Fibroblast of lung (primary cell): ENCODE measurements around the gene ITSN1. TPM values are rescaled to one million over a fixed set of nuclear protein-coding genes. Genes with fewer than 3 reads are reported as not detected.

ENCODE experiments used
- DNase-seq, 2 donors: peaks; one replicate each; pipeline versions ENCODE4 v3.0.0 to v3.0.0-alpha.2; 2010; ENCODE audit warnings: low read depth in 2 of 2
- H2AFZ ChIP-seq: 2 replicates; pipeline ENCODE4 v1.5.1; 2012; ENCODE audit warnings: low read length, control low read depth, inconsistent platforms
- H3K27ac ChIP-seq: 2 replicates; pipeline ENCODE4 v1.5.1; 2011; ENCODE audit warnings: low read length, control low read depth; ENCODE audit not compliant: insufficient read depth
- H3K27me3 ChIP-seq: 2 replicates; pipeline ENCODE4 v1.5.1; 2011; ENCODE audit warnings: mild to moderate bottlenecking, low read length; ENCODE audit not compliant: control insufficient read depth, insufficient read depth
- H3K36me3 ChIP-seq: 2 replicates; pipeline ENCODE4 v1.5.1; 2011; ENCODE audit warnings: low read length; ENCODE audit not compliant: control insufficient read depth, insufficient read depth
- H3K4me1 ChIP-seq: 2 replicates; pipeline ENCODE4 v1.5.1; 2011; ENCODE audit warnings: low read length; ENCODE audit not compliant: control insufficient read depth, insufficient read depth; ENCODE audit errors: extremely low read depth
- H3K4me2 ChIP-seq: 2 replicates; pipeline ENCODE4 v1.5.1; 2011; ENCODE audit warnings: low read length, control low read depth; ENCODE audit not compliant: insufficient read depth; ENCODE audit errors: extremely low read depth
- H3K4me3 ChIP-seq, 4 experiments: fragments of 200-600 bp in 1 of 4; sonication (generic) in 1 of 4; replicated peaks in 1 of 4; 2 replicates each; pipeline ENCODE4 v1.5.1; 2011 to 2016; ENCODE audit warnings: low read length in 4 of 4, low read depth in 3 of 4, mild to moderate bottlenecking in 3 of 4, control low read depth in 2 of 4, inconsistent platforms in 1 of 4, mixed read lengths in 1 of 4; ENCODE audit not compliant: insufficient read depth in 1 of 4; ENCODE audit errors: control extremely low read depth in 1 of 4
- H3K79me2 ChIP-seq: 2 replicates; pipeline ENCODE4 v1.5.1; 2012; ENCODE audit warnings: mild to moderate bottlenecking, low read length, inconsistent platforms; ENCODE audit not compliant: control insufficient read depth, insufficient read depth
- H3K9ac ChIP-seq: 2 replicates; pipeline ENCODE4 v1.5.1; 2011; ENCODE audit warnings: mild to moderate bottlenecking, low read length, control low read depth; ENCODE audit not compliant: insufficient read depth
- H3K9me3 ChIP-seq: 2 replicates; pipeline ENCODE4 v1.5.1; 2012; ENCODE audit warnings: low read depth, low read length; ENCODE audit not compliant: control insufficient read depth, insufficient read depth
- H4K20me1 ChIP-seq: 2 replicates; pipeline ENCODE4 v1.5.1; 2011; ENCODE audit warnings: low read length; ENCODE audit not compliant: control insufficient read depth, insufficient read depth; ENCODE audit errors: extremely low read depth
- CTCF ChIP-seq, 2 donors: IDR thresholded peaks in 1 of 2; conservative IDR thresholded peaks in 1 of 2; 1 replicate in 1 of 2; 2 replicates in 1 of 2; pipeline ENCODE4 v1.5.1; 2011 to 2012; ENCODE audit warnings: low read length in 2 of 2, control low read depth in 1 of 2, inconsistent platforms in 1 of 2, low read depth in 1 of 2, mild to moderate bottlenecking in 1 of 2
- EZH2 ChIP-seq: IDR thresholded peaks from 2 replicates; pipeline ENCODE4 v1.5.1; 2012; ENCODE audit warnings: low read length, control low read depth, mild to moderate bottlenecking; ENCODE audit errors: missing control alignments
- polyA plus RNA-seq, 2 donors: library from polyadenylated mRNA; depleted of rRNA in 1 of 2; stranded (reverse) in 1 of 2; unstranded in 1 of 2; fragments of >200 nt; gene quantifications; 2 replicates each; pipeline ENCODE4 v1.2.1, GENCODE V29; 2011 to 2012; ENCODE audit warnings: missing spikeins in 1 of 2
- total RNA-seq: library from RNA; depleted of rRNA; stranded (reverse); fragments of >200 nt; gene quantifications from 2 replicates; pipeline ENCODE4 v1.2.1, GENCODE V29; 2014

Gene ITSN1
- total and polyA plus RNA-seq, 2 donors (not counting 1 experiment from before 2014, with no cell fraction given) = 34.7 to 63.1 TPM

GRCh38 chr21:33751533-33751932 lies 109.2 kb downstream of the ITSN1 start:
- H3K4me1 ChIP-seq = no peaks in the 10 kb centered on the region
- H3K4me3 ChIP-seq = no peak overlapping the region
- H2AFZ ChIP-seq = no peak overlapping the region
- H3K79me2 ChIP-seq = no peaks in the 10 kb centered on the region
- no peak overlapping the region for H3K27ac ChIP-seq
- H3K9me3 ChIP-seq = no peaks in the 10 kb centered on the region
- no peaks in the 10 kb centered on the region for H4K20me1 ChIP-seq
- no peak overlapping the region for H3K9ac ChIP-seq
- DNase-seq = no peak
- H3K4me2 ChIP-seq = no peak overlapping the region
- no peaks in the 10 kb centered on the region for H3K27me3 ChIP-seq
- no peaks in the 10 kb centered on the region for H3K36me3 ChIP-seq
- TF ChIP-seq CTCF (conservative IDR thresholded peaks at IDR 0.05 in 1 of 2, IDR thresholded peaks at IDR 0.05 in 1 of 2; ENCODE audit: low read depth in 1 of 2, low read length in 2 of 2) (no peak), EZH2 (no peak)

- DNase-seq = no peak
- no peak overlapping the region for H2AFZ ChIP-seq
These were observed 110.0 kb downstream of the ITSN1 start for GRCh38 chr21:33752260-33752659.

GRCh38 chr21:33753886-33754285 lies 111.6 kb downstream of the ITSN1 start:
- TF ChIP-seq EZH2 (no peak), CTCF (conservative IDR thresholded peaks at IDR 0.05 in 1 of 2, IDR thresholded peaks at IDR 0.05 in 1 of 2; ENCODE audit: low read depth in 1 of 2, low read length in 2 of 2) (no peak)
- Histone ChIP-seq H3K79me2 (no peaks in the 10 kb centered on the region), H3K4me1 (no peaks in the 10 kb centered on the region), H3K9me3 (no peaks in the 10 kb centered on the region), H2AFZ (no peak overlapping the region), H3K4me2 (no peak overlapping the region), H3K9ac (no peak overlapping the region), H3K36me3 (no peaks in the 10 kb centered on the region), H4K20me1 (no peaks in the 10 kb centered on the region), H3K4me3 (no peak overlapping the region), H3K27ac (no peak overlapping the region), H3K27me3 (no peaks in the 10 kb centered on the region)
- no peak for DNase-seq

More at GRCh38 chr21:33752260-33752659, 110.0 kb downstream of the ITSN1 start:
- H3K4me1 ChIP-seq = no peaks in the 10 kb centered on the region
- no peaks in the 10 kb centered on the region for H3K27me3 ChIP-seq
- H3K36me3 ChIP-seq = no peaks in the 10 kb centered on the region
- TF ChIP-seq EZH2 = no peak
- no peak for TF ChIP-seq CTCF (conservative IDR thresholded peaks at IDR 0.05 in 1 of 2, IDR thresholded peaks at IDR 0.05 in 1 of 2; ENCODE audit: low read depth in 1 of 2, low read length in 2 of 2)
- no peaks in the 10 kb centered on the region for H3K79me2 ChIP-seq
- no peaks in the 10 kb centered on the region for H4K20me1 ChIP-seq
- H3K4me2 ChIP-seq = no peak overlapping the region
- no peaks in the 10 kb centered on the region for H3K9me3 ChIP-seq
- H3K27ac ChIP-seq = no peak overlapping the region
- no peak overlapping the region for H3K9ac ChIP-seq
- H3K4me3 ChIP-seq = no peak overlapping the region
